H1 (cell line): ENCODE data around the gene ARID3B. TPM values are rescaled to one million over a fixed set of nuclear protein-coding genes. Genes with fewer than 3 reads are reported as not detected.
A peak's percentile ranks its signal among the peaks of the same experiment; 100 is the strongest.

Experiments
- CTCF ChIA-PET: fragments of 300-600 bp; sonication (Branson Sonifier 250); formaldehyde crosslinking; loops from one replicate; lab custom pipeline; 2021; ENCODE audit not compliant: partially characterized antibody; lab: Charles Lee
- POLR2A ChIA-PET: fragments of 300-600 bp; sonication (Branson Sonifier 250); formaldehyde crosslinking; loops from one replicate; lab custom pipeline; 2021; ENCODE audit warnings: inconsistent platforms; ENCODE audit not compliant: partially characterized antibody; lab: Charles Lee
- DNase-seq, 2 experiments: peaks; one replicate each; pipeline versions ENCODE4 v3.0.0 to v3.0.0-alpha.2; 2010 to 2022; ENCODE audit warnings: low spot score in 2 of 2, low read depth in 1 of 2, mixed read lengths in 1 of 2
- FAIRE-seq: peaks from 2 replicates; lab custom pipeline; 2011; peaks lifted over from hg19 to GRCh38; lab: Jason Lieb, UNC
- H2AFZ ChIP-seq: 2 replicates; pipeline ENCODE4 v1.8.1; 2012; ENCODE audit warnings: low read length, inconsistent platforms
- H2AK5ac ChIP-seq: 2 replicates; pipeline ENCODE4 v1.6.1; 2013; ENCODE audit warnings: low read depth, low read length
- H2BK120ac ChIP-seq: replicated peaks from 2 replicates; pipeline ENCODE3; 2013; ENCODE audit warnings: low read depth, low read length, inconsistent platforms
- H2BK12ac ChIP-seq: 2 replicates; pipeline ENCODE4 v1.6.1; 2013; ENCODE audit warnings: low read depth, low read length
- H2BK15ac ChIP-seq: 2 replicates; pipeline ENCODE4 v1.6.1; 2013; ENCODE audit warnings: low read length
- H2BK20ac ChIP-seq: 2 replicates; pipeline ENCODE4 v1.6.1; 2013; ENCODE audit warnings: low read length
- H2BK5ac ChIP-seq: 2 replicates; pipeline ENCODE4 v1.6.1; 2013; ENCODE audit warnings: low read depth, low read length
- H3K14ac ChIP-seq: 2 replicates; pipeline ENCODE4 v1.6.1; 2013; ENCODE audit warnings: inconsistent platforms; ENCODE audit not compliant: insufficient read length
- H3K18ac ChIP-seq: 2 replicates; pipeline ENCODE4 v1.6.1; 2013; ENCODE audit warnings: low read length; ENCODE audit errors: extremely low read depth
- H3K23ac ChIP-seq: 2 replicates; pipeline ENCODE4 v1.6.1; 2013; ENCODE audit warnings: inconsistent platforms; ENCODE audit not compliant: insufficient read length
- H3K23me2 ChIP-seq: 2 replicates; pipeline ENCODE4 v1.6.1; 2013; ENCODE audit warnings: low read depth, low read length
- H3K27ac ChIP-seq: 2 replicates; pipeline ENCODE4 v1.6.1; 2011; ENCODE audit warnings: low read depth, low read length, inconsistent platforms
- H3K27me3 ChIP-seq, 4 experiments: replicated peaks in 1 of 4; 1 replicate in 1 of 4; 2 replicates in 3 of 4; pipeline versions ENCODE4 v1.6.1 to v1.8.1; 2011 to 2013; ENCODE audit warnings: low read length in 3 of 4, mild to moderate bottlenecking in 3 of 4, inconsistent platforms in 2 of 4, mixed read lengths in 2 of 4, moderate library complexity in 1 of 4; ENCODE audit not compliant: control insufficient read depth in 3 of 4, insufficient read depth in 3 of 4; ENCODE audit errors: extremely low read depth in 1 of 4
- H3K36me3 ChIP-seq, 4 experiments: 2 replicates each; pipeline versions ENCODE4 v1.6.1 to v1.8.1; 2011 to 2013; ENCODE audit warnings: mild to moderate bottlenecking in 4 of 4, low read length in 3 of 4, moderate library complexity in 2 of 4, control low read depth in 1 of 4, inconsistent platforms in 1 of 4; ENCODE audit not compliant: insufficient read depth in 4 of 4, control insufficient read depth in 2 of 4
- H3K4ac ChIP-seq: replicated peaks from 2 replicates; pipeline ENCODE3; 2013; ENCODE audit warnings: low read length, low read depth, mixed read lengths, inconsistent platforms; ENCODE audit not compliant: insufficient read length
- H3K4me1 ChIP-seq, 4 experiments: replicated peaks in 1 of 4; 1 replicate in 1 of 4; 2 replicates in 3 of 4; pipeline versions ENCODE4 v1.6.1 to v1.8.1; 2011 to 2013; ENCODE audit warnings: low read length in 3 of 4, inconsistent platforms in 2 of 4, mixed read lengths in 1 of 4; ENCODE audit not compliant: insufficient read depth in 4 of 4, control insufficient read depth in 3 of 4
- H3K4me2 ChIP-seq, 2 experiments: 2 replicates each; pipeline versions ENCODE4 v1.6.1 to v1.8.1; 2011 to 2013; ENCODE audit warnings: low read depth in 2 of 2, low read length in 2 of 2, control low read depth in 1 of 2, inconsistent platforms in 1 of 2, mild to moderate bottlenecking in 1 of 2; ENCODE audit not compliant: insufficient read depth in 1 of 2
- H3K4me3 ChIP-seq, 4 experiments: fragments of 200-600, 300-600 bp in 1 of 4; sonication (generic), shearing (Covaris generic), sonication (Bioruptor Twin) in 1 of 4; 2 replicates each; pipeline versions ENCODE4 v1.5.1 to v1.8.1; 2011 to 2016; ENCODE audit warnings: low read length in 4 of 4, low read depth in 3 of 4, control low read depth in 2 of 4, inconsistent platforms in 2 of 4, mild to moderate bottlenecking in 2 of 4, mixed read lengths in 1 of 4, moderate library complexity in 1 of 4; ENCODE audit not compliant: insufficient read depth in 2 of 4; ENCODE audit errors: extremely low read depth in 1 of 4
- H3K56ac ChIP-seq: replicated peaks from 2 replicates; pipeline ENCODE3; 2013; ENCODE audit warnings: low read depth, mild to moderate bottlenecking, mixed read lengths, low read length, inconsistent platforms; ENCODE audit not compliant: insufficient read length
- H3K79me1 ChIP-seq: 2 replicates; pipeline ENCODE4 v1.6.1; 2013; ENCODE audit warnings: low read depth, low read length, control low read depth
- H3K79me2 ChIP-seq, 2 experiments: 2 replicates each; pipeline versions ENCODE4 v1.6.1 to v1.8.1; 2012 to 2013; ENCODE audit warnings: low read length in 2 of 2, mild to moderate bottlenecking in 2 of 2, inconsistent platforms in 1 of 2; ENCODE audit not compliant: insufficient read depth in 2 of 2, control insufficient read depth in 1 of 2
- H3K9ac ChIP-seq, 4 experiments: replicated peaks in 1 of 4; 1 replicate in 1 of 4; 2 replicates in 3 of 4; pipeline versions ENCODE4 v1.6.1 to v1.8.1; 2011 to 2013; ENCODE audit warnings: low read depth in 3 of 4, low read length in 3 of 4, control low read depth in 2 of 4, mild to moderate bottlenecking in 2 of 4, moderate library complexity in 2 of 4, inconsistent platforms in 1 of 4; ENCODE audit errors: extremely low read depth in 1 of 4
- H3K9me3 ChIP-seq, 2 experiments: 2 replicates each; pipeline versions ENCODE4 v1.6.1 to v1.8.1; 2012 to 2013; ENCODE audit warnings: mild to moderate bottlenecking in 2 of 2, moderate library complexity in 2 of 2, control low read depth in 1 of 2, inconsistent platforms in 1 of 2, low read depth in 1 of 2, low read length in 1 of 2, mixed read lengths in 1 of 2; ENCODE audit not compliant: insufficient read depth in 2 of 2
- H4K20me1 ChIP-seq, 2 experiments: replicated peaks in 1 of 2; 2 replicates each; pipeline versions ENCODE3 to v1.8.1; 2011 to 2013; ENCODE audit warnings: inconsistent platforms in 2 of 2, low read length in 2 of 2, mild to moderate bottlenecking in 1 of 2; ENCODE audit not compliant: insufficient read depth in 2 of 2, control insufficient read depth in 1 of 2
- H4K5ac ChIP-seq: 2 replicates; pipeline ENCODE4 v1.6.1; 2013; ENCODE audit warnings: low read length, low read depth, mixed read lengths, inconsistent platforms; ENCODE audit not compliant: insufficient read length
- H4K8ac ChIP-seq: 2 replicates; pipeline ENCODE4 v1.8.0; 2013; ENCODE audit warnings: mild to moderate bottlenecking, moderate library complexity, low read length, inconsistent platforms; ENCODE audit not compliant: insufficient read depth; ENCODE audit errors: extremely low read depth
- H4K91ac ChIP-seq: replicated peaks from 2 replicates; pipeline ENCODE3; 2013; ENCODE audit warnings: low read length, mixed read lengths, inconsistent platforms; ENCODE audit not compliant: insufficient read length
- BACH1 ChIP-seq: IDR thresholded peaks from 2 replicates; pipeline ENCODE4 v1.6.1; 2012; ENCODE audit warnings: low read length, improper control_type of control experiment
- CTBP2 ChIP-seq: IDR thresholded peaks from 2 replicates; pipeline ENCODE4 v1.7.0; 2011; ENCODE audit warnings: borderline replicate concordance, mild to moderate bottlenecking, moderate library complexity, mixed read lengths, low read length; ENCODE audit not compliant: insufficient read depth, insufficient read length
- FOSL1 ChIP-seq: IDR thresholded peaks from 2 replicates; pipeline ENCODE4 v1.6.1; 2011; ENCODE audit warnings: mild to moderate bottlenecking, low read depth, low read length, moderate library complexity; ENCODE audit not compliant: insufficient read depth
- HDAC2 ChIP-seq, 2 experiments: fragments of 300-600 bp in 1 of 2; sonication (generic) in 1 of 2; IDR thresholded peaks; 2 replicates each; pipeline ENCODE4 v1.6.1; 2011 to 2012; ENCODE audit warnings: low read depth in 2 of 2, low read length in 2 of 2, mild to moderate bottlenecking in 2 of 2, moderate library complexity in 2 of 2, borderline replicate concordance in 1 of 2, inconsistent platforms in 1 of 2
- KDM1A ChIP-seq: fragments of 200-600, 300-600 bp; sonication (generic); IDR thresholded peaks from 2 replicates; pipeline ENCODE4 v1.7.1; 2016; ENCODE audit warnings: mild to moderate bottlenecking, low read length, borderline replicate concordance
- KDM4A ChIP-seq: IDR thresholded peaks from one replicate; pipeline ENCODE4 v1.7.1; 2012; ENCODE audit warnings: low read depth, mild to moderate bottlenecking, moderate library complexity, low read length, inconsistent platforms; ENCODE audit not compliant: severe bottlenecking
- PHF8 ChIP-seq: fragments of 200-600 bp; sonication (generic); conservative IDR thresholded peaks from 2 replicates; pipeline ENCODE4 v1.7.1; 2012; ENCODE audit warnings: low read depth, mild to moderate bottlenecking, inconsistent platforms, low read length, moderate library complexity
- SAP30 ChIP-seq: fragments of 300-600 bp; sonication (generic); IDR thresholded peaks from 2 replicates; pipeline ENCODE4 v1.7.1; 2012; ENCODE audit warnings: low read length, moderate library complexity, mild to moderate bottlenecking, inconsistent platforms; ENCODE audit not compliant: insufficient read depth, insufficient replicate concordance
- SP2 ChIP-seq: IDR thresholded peaks from 2 replicates; pipeline ENCODE4 v1.6.1; 2012; ENCODE audit warnings: mild to moderate bottlenecking, low read length, inconsistent platforms
- TAF1 ChIP-seq: IDR thresholded peaks from 2 replicates; pipeline ENCODE4 v1.6.1; 2011; ENCODE audit warnings: mild to moderate bottlenecking, low read depth, low read length
- WGBS, 2 experiments: shearing (Covaris generic) in 1 of 2; methylation state at CpG; one replicate each; pipeline versions ENCODE4 v1.1.6 to v1.1.7; 2013 to 2015; ENCODE audit warnings: low lambda C conversion rate in 2 of 2, mixed read lengths in 2 of 2, inconsistent platforms in 1 of 2, low coverage in 1 of 2, missing lambda C conversion rate in 1 of 2; ENCODE audit not compliant: insufficient replicate concordance in 2 of 2, insufficient coverage in 1 of 2, insufficient read length in 1 of 2; ENCODE audit errors: extremely low coverage in 1 of 2, missing lambda C conversion rate in 1 of 2; 5-methylcytosine and 5-hydroxymethylcytosine counted together
- polyA plus RNA-seq, 7 experiments: library from polyadenylated mRNA; depleted of rRNA in 3 of 7; stranded (reverse) in 5 of 7; unstranded in 2 of 7; fragments of >200 nt in 5 of 7; fragments of 200-250 nt in 2 of 7; gene quantifications; 1 replicate in 5 of 7; 2 replicates in 1 of 7; 4 replicates in 1 of 7; pipeline versions ENCODE4 v1.2.1 to v1.2.3, GENCODE V29; 2011 to 2013; ENCODE audit warnings: missing spikeins in 2 of 7, mixed read lengths in 2 of 7
- total RNA-seq: library from RNA; stranded (reverse); fragmentation: NEBNext Ultra II Directional; extraction: Animal tissue kit (Norgen Biotek cat#: 25700); gene quantifications from 2 replicates; pipeline ENCODE4 v1.2.1, GENCODE V29; 2021

ARID3B gene
- total and polyA plus RNA-seq, 2 of the 8 experiments (the other 6 are each of a cell fraction or from before 2014, with no cell fraction given): 81.0 to 115 TPM

GRCh38 chr15:74614744-74615507 lies 73.9 kb downstream of the ARID3B start:
- FAIRE-seq (no peak), DNase-seq (no peak)
- no peak overlapping the region for H3K14ac ChIP-seq
- peak overlapping the region; percentile 32 for H3K56ac ChIP-seq
- 1% methylated on average over 44 of the region's 76 CpGs; no CpG with 5 or more reads in 1 of the 2 experiments for WGBS, 2 experiments
- H3K36me3 ChIP-seq: peaks cover 2 to 7% (median 3%) of the 10 kb centered on the region in 4 experiments; a peak in 6 of 8 replicates
- H2BK12ac ChIP-seq: no peak overlapping the region
- peaks cover 0 to 15% (median 11%) of the 10 kb centered on the region in 4 experiments; a peak in 4 of 7 replicates for H3K27me3 ChIP-seq
- peak overlapping the region; percentile 75; the same call in 1 of the 2 replicates for H2AFZ ChIP-seq
- no peak overlapping the region for H3K23ac ChIP-seq
- peaks cover 16% of the 10 kb centered on the region; the same call in 1 of the 2 replicates for H3K23me2 ChIP-seq
- peaks cover 12 to 31% of the 10 kb centered on the region in 2 experiments for H4K20me1 ChIP-seq
- H3K9me3 ChIP-seq: no peaks in the 10 kb centered on the region
- peak overlapping the region; percentile 26 to 83 (median 72) for H3K9ac ChIP-seq
- peaks cover 14 to 35% of the 10 kb centered on the region in 2 experiments for H3K79me2 ChIP-seq
- CTCF ChIA-PET: interaction anchor here (0.6 to 37.5 kb wide), 6 partner anchors 26 to 242 kb away, joined by 4 to 1439 read pairs (median 8); partner anchors contain the start of genes CSK and CYP1A2
- H3K18ac ChIP-seq: peak overlapping the region; percentile 85; the same call in 1 of the 2 replicates
- no peak overlapping the region for H2BK20ac ChIP-seq
- H3K4me3 ChIP-seq: peak overlapping the region; percentile 80 to 96 (median 84)
- peaks cover 0 to 5% (median 2%) of the 10 kb centered on the region in 4 experiments; a peak in 5 of 7 replicates for H3K4me1 ChIP-seq
- POLR2A ChIA-PET: interaction anchor here (0.6 to 10.0 kb wide), 12 partner anchors 12 to 183 kb away, joined by 3 to 122 read pairs (median 5); partner anchors contain the start of genes ARID3B and UBL7
- peak overlapping the region; percentile 3 for H4K5ac ChIP-seq
- peak overlapping the region; percentile 68 for H3K27ac ChIP-seq
- peak overlapping the region; percentile 94; the same call in 1 of the 2 replicates for H4K8ac ChIP-seq
- no peak overlapping the region for H4K91ac ChIP-seq
- peaks cover 10% of the 10 kb centered on the region for H3K79me1 ChIP-seq
- H3K4ac ChIP-seq: no peak overlapping the region
- no peak overlapping the region for H2BK120ac ChIP-seq
- peak overlapping the region; percentile 73; the same call in 1 of the 2 replicates for H2BK5ac ChIP-seq
- no peak overlapping the region for H2AK5ac ChIP-seq
- peak overlapping the region; percentile 83 to 88 for H3K4me2 ChIP-seq
- no peak overlapping the region for H2BK15ac ChIP-seq
- TF ChIP-seq KDM1A (peak; percentile 99), FOSL1 (no peak), KDM4A (peak; percentile 72), CTBP2 (no peak), SP2 (no peak), HDAC2 (IDR thresholded peaks at IDR 0.05; ENCODE audit: borderline replicate concordance in 1 of 2, low read depth in 2 of 2, low read length in 2 of 2) (peak in 1 of 2 experiments; percentile 99; a peak in 2 of 4 replicates), SAP30 (peak; percentile 50), PHF8 (peak; percentile 29; the same call in 1 of the 2 replicates), BACH1 (peak; percentile 88), TAF1 (0 out of 2 replicates have a peak, but pooled peaks have one; percentile 29)
